Loucy (cell line): ENCODE results near the gene STK4.

Experiments
- EZH2phosphoT487 ChIP-seq: fragments of 200-600 bp; IDR thresholded peaks from 2 replicates; pipeline ENCODE4 v1.6.1; 2018; ENCODE audit warnings: antibody characterized with exemption, mild to moderate bottlenecking, moderate library complexity, borderline replicate concordance
- TF ChIP-seq, protein P1 (sequence below): fragments of 200-600 bp; sonication (generic); conservative IDR thresholded peaks from 2 replicates; pipeline ENCODE4 v1.5.1; 2014; ENCODE audit warnings: mild to moderate bottlenecking, antibody characterized with exemption, low read length

GRCh38 chr20:45029884-45030283 lies 63.6 kb downstream of the STK4 start:
- TF ChIP-seq, protein P1, sequence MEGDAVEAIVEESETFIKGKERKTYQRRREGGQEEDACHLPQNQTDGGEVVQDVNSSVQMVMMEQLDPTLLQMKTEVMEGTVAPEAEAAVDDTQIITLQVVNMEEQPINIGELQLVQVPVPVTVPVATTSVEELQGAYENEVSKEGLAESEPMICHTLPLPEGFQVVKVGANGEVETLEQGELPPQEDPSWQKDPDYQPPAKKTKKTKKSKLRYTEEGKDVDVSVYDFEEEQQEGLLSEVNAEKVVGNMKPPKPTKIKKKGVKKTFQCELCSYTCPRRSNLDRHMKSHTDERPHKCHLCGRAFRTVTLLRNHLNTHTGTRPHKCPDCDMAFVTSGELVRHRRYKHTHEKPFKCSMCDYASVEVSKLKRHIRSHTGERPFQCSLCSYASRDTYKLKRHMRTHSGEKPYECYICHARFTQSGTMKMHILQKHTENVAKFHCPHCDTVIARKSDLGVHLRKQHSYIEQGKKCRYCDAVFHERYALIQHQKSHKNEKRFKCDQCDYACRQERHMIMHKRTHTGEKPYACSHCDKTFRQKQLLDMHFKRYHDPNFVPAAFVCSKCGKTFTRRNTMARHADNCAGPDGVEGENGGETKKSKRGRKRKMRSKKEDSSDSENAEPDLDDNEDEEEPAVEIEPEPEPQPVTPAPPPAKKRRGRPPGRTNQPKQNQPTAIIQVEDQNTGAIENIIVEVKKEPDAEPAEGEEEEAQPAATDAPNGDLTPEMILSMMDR, result no peak
- TF ChIP-seq EZH2phosphoT487, result no peak
